ENCODE results near the gene TOMM40L.

Gene TOMM40L

GRCh38 chr1:161261261-161262235 is 35.7 kb downstream of the TOMM40L start:
- no peak for TF ChIP-seq POLR2A (IDR thresholded peaks at IDR 0.05; ENCODE audit: low read depth, low read length)
- no peak for DNase-seq (ENCODE audit: insufficient read length, low spot score)
- no peak for FAIRE-seq

- FAIRE-seq (no peak), DNase-seq (ENCODE audit: insufficient read length, low spot score) (no peak)
- no peak for TF ChIP-seq POLR2A (IDR thresholded peaks at IDR 0.05; ENCODE audit: low read depth, low read length)
These were observed 39.4 kb downstream of the TOMM40L start for GRCh38 chr1:161265305-161265704.

- no peak for TF ChIP-seq POLR2A (IDR thresholded peaks at IDR 0.05; ENCODE audit: low read depth, low read length)
These were observed 40.3 kb downstream of the TOMM40L start for GRCh38 chr1:161266202-161266601.

GRCh38 chr1:161266836-161267235 is 41.0 kb downstream of the TOMM40L start:
- no peak for FAIRE-seq
- no peak for TF ChIP-seq POLR2A (IDR thresholded peaks at IDR 0.05; ENCODE audit: low read depth, low read length)
- DNase-seq (ENCODE audit: insufficient read length, low spot score), result no peak

More at GRCh38 chr1:161266202-161266601, 40.3 kb downstream of the TOMM40L start:
- peak; percentile 83 for DNase-seq (ENCODE audit: insufficient read length, low spot score)
- no peak for FAIRE-seq

- DNase-seq (ENCODE audit: insufficient read length, low spot score) (no peak), FAIRE-seq (no peak)
- no peak for TF ChIP-seq POLR2A (IDR thresholded peaks at IDR 0.05; ENCODE audit: low read depth, low read length)
These were observed 41.5 kb downstream of the TOMM40L start for GRCh38 chr1:161267321-161267720.

- no peak for TF ChIP-seq POLR2A (IDR thresholded peaks at IDR 0.05; ENCODE audit: low read depth, low read length)
- FAIRE-seq, result no peak
- no peak for DNase-seq (ENCODE audit: insufficient read length, low spot score)
These were observed 47.5 kb downstream of the TOMM40L start for GRCh38 chr1:161273402-161273801.

- DNase-seq (ENCODE audit: insufficient read length, low spot score) (no peak), FAIRE-seq (no peak)
- no peak for TF ChIP-seq POLR2A (IDR thresholded peaks at IDR 0.05; ENCODE audit: low read depth, low read length)
These were observed 49.0 kb downstream of the TOMM40L start for GRCh38 chr1:161274874-161275273.
